Stimulated activated CD4-positive, alpha-beta T cell treated with anti-CD3 and anti-CD28 coated beads, TNF-alpha, amount 100 ng/mL, for 1 hour (primary cell): ENCODE measurements around the gene HACE1.
"Not testable (repeated sequence)": the region's sequence is repeated elsewhere in the genome, so short reads cannot be mapped to it uniquely, and the experiment has no call there.

Experiments used
- DNase-seq, 3 donors: peaks; one replicate each; pipeline ENCODE4 v3.0.0-alpha.2; 2020; ENCODE audit warnings: low read depth in 3 of 3, low spot score in 1 of 3

Gene HACE1

GRCh38 chr6:104739124-104739523 is 120.6 kb downstream of the HACE1 start:
- not testable (repeated sequence) for DNase-seq

GRCh38 chr6:104737567-104737966 is 122.2 kb downstream of the HACE1 start:
- DNase-seq = not testable (repeated sequence)

GRCh38 chr6:104736545-104736944 is 123.2 kb downstream of the HACE1 start:
- DNase-seq = no peak

- DNase-seq = no peak
Observed at GRCh38 chr6:104730450-104730849, 129.3 kb downstream of the HACE1 start.

- no peak for DNase-seq
Observed at GRCh38 chr6:104729433-104729832, 130.3 kb downstream of the HACE1 start.

GRCh38 chr6:104728448-104728847 is 131.3 kb downstream of the HACE1 start:
- DNase-seq = no peak

GRCh38 chr6:104718672-104719071 is 141.0 kb downstream of the HACE1 start:
- DNase-seq = no peak

- no peak for DNase-seq
Observed at GRCh38 chr6:104716858-104717257, 142.9 kb downstream of the HACE1 start.

- no peak for DNase-seq
Observed at GRCh38 chr6:104714796-104715195, 144.9 kb downstream of the HACE1 start.

GRCh38 chr6:104713982-104714381 is 145.7 kb downstream of the HACE1 start:
- no peak for DNase-seq

- DNase-seq = no peak
Observed at GRCh38 chr6:104711371-104711770, 148.3 kb downstream of the HACE1 start.

GRCh38 chr6:104710543-104711335 is 149.0 kb downstream of the HACE1 start:
- DNase-seq = no peak

- DNase-seq = no peak
Observed at GRCh38 chr6:104705916-104706442, 153.7 kb downstream of the HACE1 start.

GRCh38 chr6:104705095-104705707 is 154.5 kb downstream of the HACE1 start:
- DNase-seq = no peak

GRCh38 chr6:104704191-104704590 is 155.5 kb downstream of the HACE1 start:
- DNase-seq = no peak

- DNase-seq = no peak
Observed at GRCh38 chr6:104702126-104702841, 157.4 kb downstream of the HACE1 start.

GRCh38 chr6:104700371-104701185 is 159.1 kb downstream of the HACE1 start:
- no peak for DNase-seq

- no peak for DNase-seq
Observed at GRCh38 chr6:104699593-104700329, 160.0 kb downstream of the HACE1 start.

- DNase-seq = no peak
Observed at GRCh38 chr6:104698979-104699378, 160.7 kb downstream of the HACE1 start.

GRCh38 chr6:104692008-104692407 is 167.7 kb downstream of the HACE1 start:
- DNase-seq = no peak
